HS-27A (cell line): Measurements from ENCODE around the gene ZBED2.
"Not testable (repeated sequence)": the region's sequence is repeated elsewhere in the genome, so short reads cannot be mapped to it uniquely, and the experiment has no call there.

Experiments
- DNase-seq: peaks from one replicate; pipeline ENCODE4 v3.0.0-alpha.2; 2012; ENCODE audit warnings: low read depth, missing footprints

The ZBED2 gene, protein sequence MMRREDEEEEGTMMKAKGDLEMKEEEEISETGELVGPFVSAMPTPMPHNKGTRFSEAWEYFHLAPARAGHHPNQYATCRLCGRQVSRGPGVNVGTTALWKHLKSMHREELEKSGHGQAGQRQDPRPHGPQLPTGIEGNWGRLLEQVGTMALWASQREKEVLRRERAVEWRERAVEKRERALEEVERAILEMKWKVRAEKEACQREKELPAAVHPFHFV

GRCh38 chr3:111595232-111595631 lies at the start of gene ZBED2:
Gene ZBED2, minus strand, starts transcription at chr3:111595346. Its CDS starts 1,145 bp downstream, at chr3:111594201.
- DNase-seq, result no peak

- DNase-seq, result no peak
These were observed 44.2 kb upstream of the ZBED2 start for GRCh38 chr3:111639316-111639715.

DNA sequence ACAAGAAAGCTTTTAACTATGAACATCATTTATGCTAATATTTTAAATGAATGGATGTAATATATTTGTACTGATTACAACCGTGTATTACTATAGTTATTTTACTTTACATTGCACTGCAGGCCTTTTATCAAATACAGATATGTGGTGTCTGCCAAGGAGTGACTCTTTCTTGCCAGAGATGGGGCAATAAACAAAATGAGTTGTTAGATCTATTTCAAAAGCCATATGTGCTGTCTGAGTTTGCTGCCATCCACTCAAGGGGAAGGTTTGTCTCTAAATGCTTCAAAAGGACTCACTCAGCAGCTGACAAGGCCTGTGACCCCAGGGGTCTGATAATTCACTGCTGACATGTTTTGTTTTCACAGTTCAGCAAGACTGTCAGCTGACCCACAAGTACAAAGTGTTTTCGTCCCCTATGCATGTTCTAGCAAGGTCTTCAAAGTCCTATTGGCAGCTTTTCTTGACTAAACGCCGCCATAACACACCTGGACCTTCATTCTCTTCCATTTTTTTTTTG lies 41.3 kb upstream of the ZBED2 start:
- DNase-seq, result no peak

DNA sequence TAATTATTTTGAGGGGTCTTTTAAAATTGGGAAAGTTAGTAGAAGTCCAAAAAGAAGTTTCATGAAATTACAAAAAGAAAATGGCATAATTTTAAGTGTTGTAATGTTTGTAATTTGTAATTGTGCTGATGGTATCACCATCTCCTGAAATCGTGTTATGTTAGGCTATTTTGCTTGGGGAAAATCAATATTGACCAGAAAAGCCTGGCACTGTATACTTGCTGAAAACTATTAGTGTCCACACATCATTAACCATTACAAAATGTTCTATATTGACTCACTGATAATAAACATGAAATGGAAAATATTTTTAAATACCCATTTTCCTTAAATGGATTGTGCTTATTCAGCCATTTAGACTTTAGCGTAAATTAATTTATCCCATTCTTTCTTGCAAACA lies 40.3 kb upstream of the ZBED2 start:
- DNase-seq, result no peak

GRCh38 chr3:111630638-111631037 lies 35.5 kb upstream of the ZBED2 start:
- DNase-seq, result not testable (repeated sequence)

DNA sequence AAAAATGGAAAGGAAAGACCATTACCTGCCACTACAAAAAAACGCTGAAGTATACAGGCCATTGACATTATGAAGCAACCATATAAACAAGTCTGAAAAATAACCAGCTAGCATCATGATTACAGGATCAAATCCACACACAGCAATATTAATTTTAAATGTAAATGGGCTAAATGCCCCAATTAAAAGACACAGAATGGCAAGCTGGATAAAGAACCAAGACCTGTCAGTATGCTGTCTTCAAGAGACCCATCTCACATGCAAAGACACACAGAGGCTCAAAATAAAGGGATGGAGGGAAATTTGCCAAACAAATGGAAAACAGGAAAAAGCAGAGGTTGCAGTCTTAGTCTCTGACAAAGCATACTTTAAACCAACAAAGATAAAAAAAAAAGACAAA lies 33.9 kb upstream of the ZBED2 start:
- not testable (repeated sequence) for DNase-seq

- DNase-seq, result no peak
These were observed 31.9 kb upstream of the ZBED2 start for GRCh38 chr3:111627092-111627491.

- DNase-seq, result no peak
These were observed 26.4 kb upstream of the ZBED2 start for GRCh38 chr3:111621535-111621934.

- DNase-seq, result peak; percentile 35
These were observed 24.7 kb upstream of the ZBED2 start for GRCh38 chr3:111619833-111620232.

DNA sequence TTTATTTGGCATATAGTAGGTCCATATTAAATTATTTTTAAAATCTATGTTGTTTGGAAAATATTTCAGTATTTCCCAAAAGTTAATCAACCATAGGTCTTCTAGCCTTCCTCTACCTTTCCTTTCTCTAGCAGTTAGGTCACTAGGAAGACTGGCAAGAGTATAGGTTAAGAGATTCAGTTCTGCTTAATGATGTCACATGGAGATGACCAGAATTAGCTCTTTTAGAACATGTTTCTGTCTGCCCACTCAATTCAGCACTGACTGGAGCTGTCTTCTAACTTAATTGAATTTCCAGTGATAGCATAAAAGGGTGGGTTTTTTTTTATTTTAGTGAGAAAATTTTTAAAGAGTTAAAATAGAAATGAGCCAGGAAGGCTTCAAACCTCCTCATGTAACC lies 23.8 kb upstream of the ZBED2 start:
- no peak for DNase-seq

- no peak for DNase-seq
These were observed 22.9 kb upstream of the ZBED2 start for GRCh38 chr3:111617912-111618601.

DNA sequence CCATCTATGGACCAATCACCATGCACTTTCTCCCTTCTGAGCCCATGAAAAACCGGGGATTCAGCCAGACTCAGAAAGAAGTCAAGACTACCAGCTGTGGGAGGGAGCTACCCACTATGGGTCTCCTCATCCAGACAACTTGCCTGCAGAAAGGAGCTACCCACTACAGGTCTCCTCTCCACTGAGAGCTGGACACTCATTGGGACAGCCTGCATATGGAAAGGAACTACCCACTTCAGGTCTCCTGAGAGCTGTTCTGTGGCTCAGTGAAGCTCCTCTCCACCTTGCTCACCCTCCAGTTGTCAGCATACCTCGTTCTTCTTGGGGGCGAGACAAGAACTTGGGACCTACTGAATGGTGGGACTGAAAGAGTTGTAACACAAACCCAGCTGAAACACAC lies 22.3 kb upstream of the ZBED2 start:
- no peak for DNase-seq

- DNase-seq, result no peak
These were observed 21.4 kb upstream of the ZBED2 start for GRCh38 chr3:111616417-111617105.

GRCh38 chr3:111615880-111616279 lies 20.7 kb upstream of the ZBED2 start:
- no peak for DNase-seq

GRCh38 chr3:111613294-111613693 lies 18.1 kb upstream of the ZBED2 start:
- no peak for DNase-seq

GRCh38 chr3:111610612-111611054 lies 15.5 kb upstream of the ZBED2 start:
- no peak for DNase-seq

DNA sequence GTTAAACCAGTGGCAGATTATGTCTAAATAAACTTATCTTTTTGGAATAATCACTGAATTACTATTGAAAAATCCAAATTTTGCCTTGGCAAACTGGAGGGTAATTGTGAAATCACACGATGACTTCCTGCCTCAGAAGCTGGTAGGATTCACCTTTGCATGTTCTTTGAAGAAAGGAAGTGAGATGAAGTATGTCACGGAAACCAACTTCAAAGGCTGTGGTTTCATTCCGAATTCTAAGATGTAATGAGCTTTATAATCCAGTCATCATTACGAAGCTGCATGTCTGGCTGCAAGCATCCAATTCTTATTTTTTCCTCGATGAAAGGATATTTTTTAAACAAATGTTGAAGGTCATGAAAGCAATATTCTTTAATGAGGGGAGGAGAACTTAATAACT lies 15.0 kb upstream of the ZBED2 start:
- no peak for DNase-seq

DNA sequence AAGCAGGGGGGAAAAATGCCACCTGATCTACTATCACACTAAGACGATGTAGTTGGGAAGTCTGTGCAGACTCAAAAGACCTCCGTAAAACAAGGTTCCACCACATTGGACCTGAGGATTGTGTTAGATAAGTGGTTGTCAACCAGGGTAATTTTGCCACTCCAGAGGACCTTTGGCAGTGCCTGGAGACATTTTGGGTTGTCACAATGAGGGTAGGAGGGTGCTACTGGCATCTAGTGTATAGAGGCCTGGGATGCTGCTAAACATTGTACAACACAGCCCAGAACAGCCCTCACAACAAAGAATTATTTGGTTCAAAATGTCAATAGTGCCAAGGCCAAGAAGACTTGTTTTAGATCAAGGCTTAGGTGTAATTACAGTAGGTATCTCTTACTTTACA lies 14.6 kb upstream of the ZBED2 start:
- no peak for DNase-seq

DNA sequence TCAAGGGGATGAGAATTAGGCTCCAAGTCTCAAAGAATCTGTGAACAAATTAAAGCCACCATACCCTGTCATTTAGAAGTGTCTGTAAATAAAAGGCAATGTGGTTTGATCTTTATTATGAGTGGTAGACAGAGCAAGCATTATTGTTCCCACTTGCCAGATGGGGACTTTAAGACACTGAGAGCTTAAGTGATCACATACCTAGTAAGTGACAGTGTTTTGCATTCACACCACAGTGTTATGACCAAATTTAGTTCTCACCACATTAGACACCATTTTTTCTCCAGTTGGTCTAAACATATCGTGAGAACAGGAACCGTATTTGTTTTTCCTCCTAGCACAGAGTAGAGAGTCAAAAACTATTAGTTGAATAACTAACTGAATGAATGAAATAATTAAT lies 13.2 kb upstream of the ZBED2 start:
- no peak for DNase-seq

- DNase-seq, result no peak
These were observed 12.2 kb upstream of the ZBED2 start for GRCh38 chr3:111607240-111607920.

- no peak for DNase-seq
These were observed 10.3 kb upstream of the ZBED2 start for GRCh38 chr3:111605493-111605892.

DNA sequence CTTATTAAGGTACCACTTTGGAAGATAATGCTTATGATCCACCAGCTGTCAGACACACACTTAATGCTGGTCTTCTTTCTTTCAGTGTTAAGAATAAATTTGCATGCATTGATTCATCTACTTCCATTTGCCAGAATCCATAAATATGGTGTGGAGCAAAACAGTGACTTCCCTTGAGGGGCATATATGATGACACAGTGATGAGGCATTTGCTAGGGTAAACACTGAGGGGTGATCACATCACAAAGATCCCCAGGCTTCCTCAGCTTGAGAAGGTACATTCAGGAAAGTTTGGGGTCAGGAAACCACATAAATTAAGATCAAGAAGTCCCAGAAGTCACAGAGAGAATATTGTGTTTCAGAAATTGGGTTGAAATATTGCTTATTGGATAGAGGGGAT lies 9.9 kb upstream of the ZBED2 start:
- DNase-seq, result no peak
